Measurements from ENCODE around the gene IMPG1. TPM values are rescaled to one million over a fixed set of nuclear protein-coding genes. Genes with fewer than 3 reads are reported as not detected.

Gene IMPG1
- total RNA-seq, 4 donors from 2014 or later = not detected

DNA sequence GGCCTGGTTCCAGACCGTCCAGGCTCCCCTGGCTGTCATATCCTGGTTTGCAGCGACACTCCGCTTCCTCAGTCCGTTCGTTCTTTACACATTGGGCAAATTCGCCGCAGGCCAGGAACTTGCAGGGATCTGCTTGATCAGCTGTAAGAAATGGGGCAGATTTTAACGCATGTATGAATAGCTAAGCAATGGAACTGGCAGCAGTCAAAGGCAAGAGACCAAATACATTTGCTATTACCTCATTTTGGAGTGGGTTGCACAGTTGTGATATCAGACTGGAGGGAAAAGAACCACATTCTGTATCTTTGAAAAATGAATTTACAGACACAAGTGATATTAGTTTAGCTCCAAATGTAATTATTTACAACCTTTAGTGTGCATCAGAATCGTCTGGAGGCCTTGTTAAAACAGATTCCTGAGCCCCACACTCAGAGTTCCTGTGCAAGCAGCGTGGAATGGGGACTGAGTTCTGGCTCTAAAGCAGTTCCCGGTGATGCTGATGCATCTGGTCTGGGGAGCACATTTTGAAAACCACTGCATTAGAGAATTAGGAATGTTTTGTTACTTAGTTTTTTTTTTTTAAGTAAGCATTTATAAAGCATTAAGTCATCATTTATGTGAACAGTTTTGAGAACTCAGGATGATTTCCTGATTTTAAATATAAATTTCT is 141.3 kb downstream of the IMPG1 start:
- DNase-seq (ENCODE audit: low spot score in 2 of 2) = no peak
- intact Hi-C loops (cut with DNase I; ENCODE audit: low total_unique reads) = no loop called here
- WGBS, 2 donors = 58 to 64% methylated on average over 11 of the region's 11 CpGs
- TF ChIP-seq, protein P1, sequence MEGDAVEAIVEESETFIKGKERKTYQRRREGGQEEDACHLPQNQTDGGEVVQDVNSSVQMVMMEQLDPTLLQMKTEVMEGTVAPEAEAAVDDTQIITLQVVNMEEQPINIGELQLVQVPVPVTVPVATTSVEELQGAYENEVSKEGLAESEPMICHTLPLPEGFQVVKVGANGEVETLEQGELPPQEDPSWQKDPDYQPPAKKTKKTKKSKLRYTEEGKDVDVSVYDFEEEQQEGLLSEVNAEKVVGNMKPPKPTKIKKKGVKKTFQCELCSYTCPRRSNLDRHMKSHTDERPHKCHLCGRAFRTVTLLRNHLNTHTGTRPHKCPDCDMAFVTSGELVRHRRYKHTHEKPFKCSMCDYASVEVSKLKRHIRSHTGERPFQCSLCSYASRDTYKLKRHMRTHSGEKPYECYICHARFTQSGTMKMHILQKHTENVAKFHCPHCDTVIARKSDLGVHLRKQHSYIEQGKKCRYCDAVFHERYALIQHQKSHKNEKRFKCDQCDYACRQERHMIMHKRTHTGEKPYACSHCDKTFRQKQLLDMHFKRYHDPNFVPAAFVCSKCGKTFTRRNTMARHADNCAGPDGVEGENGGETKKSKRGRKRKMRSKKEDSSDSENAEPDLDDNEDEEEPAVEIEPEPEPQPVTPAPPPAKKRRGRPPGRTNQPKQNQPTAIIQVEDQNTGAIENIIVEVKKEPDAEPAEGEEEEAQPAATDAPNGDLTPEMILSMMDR (IDR thresholded peaks at IDR 0.05) = no peak
- TF ChIP-seq POLR2A (IDR thresholded peaks at IDR 0.05) = no peak
- H3K4me3 ChIP-seq (ENCODE audit: low read depth, poor library complexity, severe bottlenecking) = no peak overlapping the region

DNA sequence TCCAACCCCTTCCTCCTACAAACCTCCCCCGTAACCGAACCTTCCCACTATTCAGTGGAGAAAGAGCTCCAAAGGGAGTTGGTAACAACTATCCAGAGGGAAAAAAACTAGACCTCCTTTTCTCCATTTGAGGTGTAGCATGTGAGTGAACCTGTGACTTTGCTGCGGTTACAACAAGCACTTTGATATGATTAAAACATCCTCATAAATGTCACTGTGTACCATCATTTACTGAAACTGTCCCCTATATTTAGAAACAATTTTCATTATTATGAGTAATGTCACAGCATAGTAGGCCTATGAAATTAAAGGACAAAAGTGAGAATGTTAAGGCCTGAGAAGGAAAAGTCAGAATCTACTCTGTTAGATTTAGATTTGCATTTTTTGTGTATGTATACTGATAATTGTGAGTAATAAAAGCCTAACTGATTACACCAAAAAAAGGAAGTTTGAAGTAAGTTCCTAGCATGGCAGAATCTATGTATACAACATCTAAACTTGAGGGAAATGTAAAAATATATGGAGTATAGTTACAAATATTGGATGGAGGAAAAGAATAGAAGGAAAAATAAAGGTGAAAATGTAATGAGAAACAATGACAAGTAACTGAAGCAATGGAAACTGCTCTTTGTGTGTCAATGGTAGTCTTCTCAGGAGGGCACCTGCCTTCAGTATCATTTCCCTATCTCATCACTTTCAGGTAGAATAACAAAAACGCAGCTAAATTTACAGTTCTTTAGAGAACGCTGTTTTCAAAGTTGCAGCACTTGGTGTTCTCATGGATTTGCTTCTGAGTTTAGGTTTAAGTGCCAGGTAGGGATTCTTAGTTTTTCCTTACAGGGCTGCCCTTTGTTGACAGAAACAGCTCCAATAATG is 145.9 kb downstream of the IMPG1 start:
- no peak for TF ChIP-seq POLR2A (IDR thresholded peaks at IDR 0.05)
- TF ChIP-seq, protein P1 (IDR thresholded peaks at IDR 0.05) = no peak
- WGBS, 2 donors = 90 to 93% methylated on average over 5 of the region's 5 CpGs
- intact Hi-C loops (cut with DNase I; ENCODE audit: low total_unique reads) = no loop called here
- no peak overlapping the region for H3K4me3 ChIP-seq (ENCODE audit: low read depth, poor library complexity, severe bottlenecking)
- no peak for DNase-seq (ENCODE audit: low spot score in 2 of 2)

DNA sequence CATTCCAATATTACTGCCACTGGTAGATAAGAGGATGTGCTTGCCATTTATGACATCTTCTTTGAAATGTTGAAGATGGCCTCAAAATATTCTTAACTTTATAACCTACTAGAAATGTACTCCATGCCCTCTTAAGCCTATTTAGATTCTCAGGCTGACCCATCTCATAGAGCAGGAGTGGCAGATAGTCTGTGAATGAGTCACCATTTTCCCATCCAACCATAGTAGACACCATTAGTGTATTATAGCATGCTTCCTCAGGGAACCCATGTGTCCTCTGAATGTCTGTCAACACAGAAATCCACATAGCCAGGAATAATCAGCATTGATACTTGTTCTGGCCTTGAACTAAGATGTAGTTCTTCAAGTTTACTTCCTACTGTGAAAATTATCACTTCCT is 150.2 kb downstream of the IMPG1 start:
- no peak for TF ChIP-seq POLR2A (IDR thresholded peaks at IDR 0.05)
- TF ChIP-seq, protein P1 (IDR thresholded peaks at IDR 0.05) = no peak
- H3K4me3 ChIP-seq (ENCODE audit: low read depth, poor library complexity, severe bottlenecking) = no peak overlapping the region
- intact Hi-C loops (cut with DNase I; ENCODE audit: low total_unique reads) = no loop called here
- no peak for DNase-seq (ENCODE audit: low spot score in 2 of 2)

DNA sequence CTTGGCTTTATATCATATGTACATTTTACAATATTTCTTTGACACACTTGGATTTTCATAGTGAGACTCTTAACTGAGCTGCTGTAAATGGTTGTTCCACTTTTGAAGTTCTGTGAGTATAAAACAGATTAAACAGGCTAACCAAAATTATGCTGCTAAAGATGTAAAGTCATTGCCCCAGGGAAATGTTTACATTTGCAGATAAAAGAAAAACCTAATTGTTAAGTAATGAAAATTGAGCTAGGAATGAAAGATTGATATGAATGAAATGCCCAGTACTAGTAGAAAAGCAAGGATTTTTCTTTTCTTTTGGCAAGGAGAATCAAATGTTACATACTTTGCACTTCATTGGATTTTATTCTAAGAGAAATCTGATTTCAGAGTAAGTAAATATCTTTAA is 159.4 kb downstream of the IMPG1 start:
- intact Hi-C loops (cut with DNase I; ENCODE audit: low total_unique reads) = loop anchor here (10.0 kb wide), 1 partner anchor 1868 kb away; no protein-coding TSS in a partner anchor
- no peak overlapping the region for H3K4me3 ChIP-seq (ENCODE audit: low read depth, poor library complexity, severe bottlenecking)
- TF ChIP-seq, protein P1 (IDR thresholded peaks at IDR 0.05) = no peak
- TF ChIP-seq POLR2A (IDR thresholded peaks at IDR 0.05) = no peak
- DNase-seq (ENCODE audit: low spot score in 2 of 2) = no peak

DNA sequence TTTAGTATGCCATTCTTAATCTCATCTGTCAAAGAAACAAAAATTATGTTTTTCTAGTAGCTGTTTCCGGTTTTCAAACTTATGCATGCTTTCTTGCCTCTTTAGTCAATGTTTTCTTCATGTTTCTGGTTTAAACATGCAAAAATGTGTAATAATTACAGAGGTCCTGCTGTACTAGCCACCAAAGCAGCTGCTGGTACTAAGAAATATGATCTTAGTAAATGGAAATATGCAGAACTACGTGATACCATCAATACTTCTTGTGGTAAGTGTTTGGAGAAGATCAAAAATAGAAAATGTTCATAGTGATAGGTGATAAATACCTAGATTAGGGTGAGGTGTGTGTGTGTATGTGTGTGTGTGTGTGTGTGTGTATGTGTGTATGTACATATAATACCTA is 165.0 kb downstream of the IMPG1 start:
- WGBS, 2 donors = 91 to 92% methylated on average over 2 of the region's 2 CpGs
- no peak for DNase-seq (ENCODE audit: low spot score in 2 of 2)

More for the DNA sequence above, 165.0 kb downstream of the IMPG1 start:
- TF ChIP-seq POLR2A (IDR thresholded peaks at IDR 0.05) = no peak
- TF ChIP-seq, protein P1 (IDR thresholded peaks at IDR 0.05) = no peak
- intact Hi-C loops (cut with DNase I; ENCODE audit: low total_unique reads) = no loop called here
- H3K4me3 ChIP-seq (ENCODE audit: low read depth, poor library complexity, severe bottlenecking) = no peak overlapping the region
